ENCODE data around the gene BRF1.

Gene BRF1

GRCh38 chr14:105185973-105186372 is 114.8 kb downstream of the BRF1 start:
- H3K27ac ChIP-seq = no peak overlapping the region
- no peak overlapping the region for H3K4me3 ChIP-seq
- TF ChIP-seq FOXP2 (optimal IDR thresholded peaks at IDR 0.05; ENCODE audit: control extremely low read depth, extremely low read length, insufficient read depth) = no peak
- no peak for TF ChIP-seq POLR2AphosphoS5 (IDR thresholded peaks at IDR 0.05; ENCODE audit: borderline replicate concordance, low read depth, low read length)
- TF ChIP-seq EZH2 (IDR thresholded peaks at IDR 0.05) = no peak
- H3K9ac ChIP-seq (ENCODE audit: insufficient read length) = no peak overlapping the region
- H3K36me3 ChIP-seq (ENCODE audit: insufficient read depth, low read length) = no peaks in the 10 kb centered on the region
- no peaks in the 10 kb centered on the region for H3K9me3 ChIP-seq (ENCODE audit: low read depth, low read length)
- no peak for DNase-seq (ENCODE audit: low read depth, low spot score)

GRCh38 chr14:105185001-105185400 is 115.8 kb downstream of the BRF1 start:
- no peak overlapping the region for H3K27ac ChIP-seq
- H3K36me3 ChIP-seq (ENCODE audit: insufficient read depth, low read length) = no peaks in the 10 kb centered on the region
- no peak overlapping the region for H3K9ac ChIP-seq (ENCODE audit: insufficient read length)
- no peak for DNase-seq (ENCODE audit: low read depth, low spot score)
- no peak overlapping the region for H3K4me3 ChIP-seq
- TF ChIP-seq FOXP2 (optimal IDR thresholded peaks at IDR 0.05; ENCODE audit: control extremely low read depth, extremely low read length, insufficient read depth) (no peak), POLR2AphosphoS5 (IDR thresholded peaks at IDR 0.05; ENCODE audit: borderline replicate concordance, low read depth, low read length) (no peak), EZH2 (IDR thresholded peaks at IDR 0.05) (no peak)
- H3K9me3 ChIP-seq (ENCODE audit: low read depth, low read length) = no peaks in the 10 kb centered on the region

- no peak overlapping the region for H3K9ac ChIP-seq (ENCODE audit: insufficient read length)
- no peak for TF ChIP-seq FOXP2 (optimal IDR thresholded peaks at IDR 0.05; ENCODE audit: control extremely low read depth, extremely low read length, insufficient read depth)
- TF ChIP-seq POLR2AphosphoS5 (IDR thresholded peaks at IDR 0.05; ENCODE audit: borderline replicate concordance, low read depth, low read length) = no peak
- TF ChIP-seq EZH2 (IDR thresholded peaks at IDR 0.05) = no peak
- H3K27ac ChIP-seq = no peak overlapping the region
- no peaks in the 10 kb centered on the region for H3K9me3 ChIP-seq (ENCODE audit: low read depth, low read length)
- no peak overlapping the region for H3K4me3 ChIP-seq
- DNase-seq (ENCODE audit: low read depth, low spot score) = no peak
- H3K36me3 ChIP-seq (ENCODE audit: insufficient read depth, low read length) = no peaks in the 10 kb centered on the region
These were observed 116.3 kb downstream of the BRF1 start for GRCh38 chr14:105184461-105184860.

- no peak overlapping the region for H3K9ac ChIP-seq (ENCODE audit: insufficient read length)
- no peak for TF ChIP-seq EZH2 (IDR thresholded peaks at IDR 0.05)
- TF ChIP-seq FOXP2 (optimal IDR thresholded peaks at IDR 0.05; ENCODE audit: control extremely low read depth, extremely low read length, insufficient read depth) = no peak
- no peak for TF ChIP-seq POLR2AphosphoS5 (IDR thresholded peaks at IDR 0.05; ENCODE audit: borderline replicate concordance, low read depth, low read length)
- no peaks in the 10 kb centered on the region for H3K9me3 ChIP-seq (ENCODE audit: low read depth, low read length)
- no peak for DNase-seq (ENCODE audit: low read depth, low spot score)
- no peak overlapping the region for H3K27ac ChIP-seq
- H3K4me3 ChIP-seq = no peak overlapping the region
- no peaks in the 10 kb centered on the region for H3K36me3 ChIP-seq (ENCODE audit: insufficient read depth, low read length)
These were observed 118.3 kb downstream of the BRF1 start for GRCh38 chr14:105182296-105183020.

GRCh38 chr14:105181549-105182295 is 119.1 kb downstream of the BRF1 start:
- no peak for TF ChIP-seq FOXP2 (optimal IDR thresholded peaks at IDR 0.05; ENCODE audit: control extremely low read depth, extremely low read length, insufficient read depth)
- TF ChIP-seq POLR2AphosphoS5 (IDR thresholded peaks at IDR 0.05; ENCODE audit: borderline replicate concordance, low read depth, low read length) = no peak
- TF ChIP-seq EZH2 (IDR thresholded peaks at IDR 0.05) = no peak
- Histone ChIP-seq H3K36me3 (ENCODE audit: insufficient read depth, low read length) (no peaks in the 10 kb centered on the region), H3K4me3 (peak overlapping the region; percentile 83), H3K27ac (no peak overlapping the region), H3K9ac (ENCODE audit: insufficient read length) (no peak overlapping the region), H3K9me3 (ENCODE audit: low read depth, low read length) (no peaks in the 10 kb centered on the region)
- no peak for DNase-seq (ENCODE audit: low read depth, low spot score)

- no peak for TF ChIP-seq FOXP2 (optimal IDR thresholded peaks at IDR 0.05; ENCODE audit: control extremely low read depth, extremely low read length, insufficient read depth)
- no peak for TF ChIP-seq POLR2AphosphoS5 (IDR thresholded peaks at IDR 0.05; ENCODE audit: borderline replicate concordance, low read depth, low read length)
- TF ChIP-seq EZH2 (IDR thresholded peaks at IDR 0.05) = no peak
These were observed 119.9 kb downstream of the BRF1 start, which contains the start of gene NUDT14 for GRCh38 chr14:105180592-105181548. TSS of gene NUDT14 (minus strand) at chr14:105181312. CDS start at chr14:105181209, 103 bp downstream.

GRCh38 chr14:105179191-105179590 is 121.6 kb downstream of the BRF1 start:
- H3K4me3 ChIP-seq = no peak overlapping the region
- no peak for TF ChIP-seq EZH2 (IDR thresholded peaks at IDR 0.05)
- no peak for TF ChIP-seq FOXP2 (optimal IDR thresholded peaks at IDR 0.05; ENCODE audit: control extremely low read depth, extremely low read length, insufficient read depth)
- TF ChIP-seq POLR2AphosphoS5 (IDR thresholded peaks at IDR 0.05; ENCODE audit: borderline replicate concordance, low read depth, low read length) = no peak
- H3K36me3 ChIP-seq (ENCODE audit: insufficient read depth, low read length) = no peaks in the 10 kb centered on the region
- H3K9me3 ChIP-seq (ENCODE audit: low read depth, low read length) = no peaks in the 10 kb centered on the region
- H3K27ac ChIP-seq = no peak overlapping the region
- H3K9ac ChIP-seq (ENCODE audit: insufficient read length) = no peak overlapping the region
- DNase-seq (ENCODE audit: low read depth, low spot score) = no peak

More at GRCh38 chr14:105180592-105181548, 119.9 kb downstream of the BRF1 start, which contains the start of gene NUDT14:
- no peak within 1 kb of the TSS for H3K27ac ChIP-seq
- peak within 1 kb of the TSS; percentile 51 for H3K9ac ChIP-seq (ENCODE audit: insufficient read length)
- no peak for DNase-seq (ENCODE audit: low read depth, low spot score)
- no peaks in the 10 kb centered on the region for H3K36me3 ChIP-seq (ENCODE audit: insufficient read depth, low read length)
- peak within 1 kb of the TSS; percentile 83 for H3K4me3 ChIP-seq
- H3K9me3 ChIP-seq (ENCODE audit: low read depth, low read length) = no peaks in the 10 kb centered on the region

- no peak overlapping the region for H3K27ac ChIP-seq
- H3K4me3 ChIP-seq = no peak overlapping the region
- no peaks in the 10 kb centered on the region for H3K36me3 ChIP-seq (ENCODE audit: insufficient read depth, low read length)
- no peak for DNase-seq (ENCODE audit: low read depth, low spot score)
- no peak overlapping the region for H3K9ac ChIP-seq (ENCODE audit: insufficient read length)
- H3K9me3 ChIP-seq (ENCODE audit: low read depth, low read length) = no peaks in the 10 kb centered on the region
- no peak for TF ChIP-seq FOXP2 (optimal IDR thresholded peaks at IDR 0.05; ENCODE audit: control extremely low read depth, extremely low read length, insufficient read depth)
- no peak for TF ChIP-seq POLR2AphosphoS5 (IDR thresholded peaks at IDR 0.05; ENCODE audit: borderline replicate concordance, low read depth, low read length)
- TF ChIP-seq EZH2 (IDR thresholded peaks at IDR 0.05) = no peak
These were observed 122.0 kb downstream of the BRF1 start for GRCh38 chr14:105178868-105179140.

All from SK-N-MC (cell line).